ELF-1 (cell line): ENCODE results near the gene CLEC16A.

Source experiments
- DNase-seq: peaks from one replicate; pipeline ENCODE4 v3.0.0-alpha.2; 2016; ENCODE audit warnings: low read depth, low spot score

CLEC16A gene

DNA sequence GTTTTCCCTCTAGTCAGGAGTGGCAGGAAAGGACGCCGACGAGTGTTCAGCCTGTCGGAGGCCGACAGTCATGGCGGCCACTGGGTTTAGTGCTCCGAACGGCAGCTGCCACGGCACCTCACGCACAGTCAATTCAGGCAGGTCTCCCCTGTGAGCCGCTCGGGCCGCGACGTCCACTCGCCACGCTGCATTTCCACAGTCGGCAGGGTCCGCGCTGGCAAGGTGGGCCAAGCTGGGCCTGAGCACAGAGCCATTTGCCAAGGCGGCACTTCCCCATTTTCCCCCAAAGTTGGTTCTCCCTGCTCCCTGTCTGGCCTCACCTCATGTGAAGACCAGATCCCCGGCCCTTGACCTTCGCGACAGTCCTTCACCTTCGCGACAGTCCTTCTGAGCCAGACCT lies 229.8 kb downstream of the CLEC16A start:
- DNase-seq, result no peak

DNA sequence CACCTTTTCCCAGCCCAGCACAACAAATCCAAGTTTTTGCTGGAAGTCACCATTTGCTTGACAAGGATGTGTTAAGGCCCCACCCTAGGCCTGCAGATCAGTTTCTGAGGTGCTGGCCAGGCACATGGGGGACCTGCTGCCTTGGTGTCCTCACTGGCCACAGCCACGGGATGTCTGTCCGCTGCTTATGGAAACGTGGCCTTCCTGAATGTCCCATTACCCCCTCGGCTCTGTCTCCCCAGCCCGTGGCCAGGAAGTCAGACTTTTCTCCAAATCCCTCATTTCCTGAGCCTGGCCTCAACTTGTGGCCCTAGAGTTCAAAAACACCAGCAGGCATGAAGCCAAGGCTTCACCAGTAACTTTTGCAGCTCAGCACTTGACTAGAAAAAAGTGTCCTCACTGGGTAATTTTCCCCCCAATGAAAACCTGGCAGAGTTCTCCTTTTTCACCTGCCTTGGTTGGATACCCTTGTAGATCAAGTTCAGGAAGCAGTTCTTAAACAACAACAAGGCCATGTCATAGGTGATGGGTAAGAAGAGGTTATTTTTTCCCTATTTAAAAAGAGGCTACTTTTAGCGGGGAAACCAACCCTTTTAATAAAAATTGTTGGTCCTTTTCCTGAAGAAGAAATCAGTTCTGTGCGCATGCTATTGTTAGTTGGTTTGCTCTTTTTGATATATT lies 230.9 kb downstream of the CLEC16A start:
- no peak for DNase-seq

DNA sequence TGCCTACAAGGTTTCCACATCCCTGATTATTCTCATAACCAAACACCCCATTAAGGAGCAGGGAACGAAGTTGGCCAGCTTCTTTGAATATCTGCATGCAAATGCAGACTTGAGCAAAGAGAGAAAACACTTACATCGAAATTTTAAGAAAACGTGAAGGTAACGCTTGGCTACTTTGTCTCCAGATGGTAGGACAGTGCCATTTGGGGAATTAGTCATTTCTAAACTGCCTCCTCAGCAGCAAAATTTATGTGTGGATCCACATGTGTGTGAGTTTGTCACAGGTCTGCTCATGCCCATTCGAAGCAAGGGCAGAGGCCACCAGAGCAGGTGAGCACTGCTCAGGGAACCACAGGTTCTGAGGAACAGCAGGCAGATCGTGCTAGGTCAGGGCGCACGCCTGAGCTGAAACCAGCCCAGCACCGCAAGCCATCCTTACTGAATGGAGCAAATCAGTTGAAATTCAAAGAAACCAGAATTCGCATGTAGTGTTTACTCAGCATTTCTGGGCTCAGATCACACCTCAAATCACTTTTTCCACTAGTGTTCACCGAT lies 231.5 kb downstream of the CLEC16A start:
- no peak for DNase-seq

DNA sequence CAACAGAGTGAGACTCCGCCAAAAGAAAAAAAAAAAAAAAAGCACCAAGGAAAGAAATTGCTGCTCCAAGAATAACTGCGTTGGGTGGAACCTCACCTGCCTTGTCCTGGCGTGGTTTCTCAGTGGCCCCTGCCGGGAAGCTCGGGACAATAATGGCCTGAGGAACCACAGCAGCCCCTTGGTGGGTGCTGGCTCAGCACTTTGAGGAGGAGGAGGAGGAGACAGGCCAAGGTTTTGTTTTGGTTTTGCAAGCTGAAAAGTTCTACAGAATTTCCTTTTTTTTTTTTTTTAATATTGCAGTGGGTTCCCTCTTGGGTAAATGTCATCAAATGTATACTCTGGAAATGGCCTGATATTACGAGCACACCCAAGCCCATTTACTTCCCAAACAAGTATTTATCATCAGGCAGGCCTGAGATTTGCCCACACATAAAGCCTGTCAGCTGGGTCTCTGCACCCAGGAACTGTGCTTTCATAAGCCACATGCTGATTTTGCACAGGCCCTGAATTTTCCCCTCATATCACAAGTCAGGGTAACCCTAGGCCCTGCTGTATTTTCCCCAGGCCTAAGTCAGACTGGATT lies 233.3 kb downstream of the CLEC16A start:
- DNase-seq, result no peak

DNA sequence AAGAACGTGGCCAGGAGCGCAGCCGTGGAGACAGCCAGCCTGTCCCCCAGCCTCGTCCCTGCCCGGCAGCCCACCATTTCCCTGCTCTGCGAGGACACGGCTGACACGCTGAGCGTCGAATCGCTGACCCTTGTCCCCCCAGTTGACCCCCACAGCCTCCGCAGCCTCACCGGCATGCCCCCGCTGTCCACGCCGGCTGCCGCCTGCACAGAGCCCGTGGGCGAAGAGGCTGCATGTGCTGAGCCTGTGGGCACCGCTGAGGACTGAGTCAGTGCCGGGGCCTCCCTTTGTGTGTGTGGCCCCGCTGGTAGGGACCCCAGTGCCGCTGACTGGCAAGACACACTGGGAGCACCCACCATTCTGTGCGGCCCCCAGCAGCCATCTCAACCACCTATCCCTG lies 234.1 kb downstream of the CLEC16A start:
- DNase-seq, result no peak

DNA sequence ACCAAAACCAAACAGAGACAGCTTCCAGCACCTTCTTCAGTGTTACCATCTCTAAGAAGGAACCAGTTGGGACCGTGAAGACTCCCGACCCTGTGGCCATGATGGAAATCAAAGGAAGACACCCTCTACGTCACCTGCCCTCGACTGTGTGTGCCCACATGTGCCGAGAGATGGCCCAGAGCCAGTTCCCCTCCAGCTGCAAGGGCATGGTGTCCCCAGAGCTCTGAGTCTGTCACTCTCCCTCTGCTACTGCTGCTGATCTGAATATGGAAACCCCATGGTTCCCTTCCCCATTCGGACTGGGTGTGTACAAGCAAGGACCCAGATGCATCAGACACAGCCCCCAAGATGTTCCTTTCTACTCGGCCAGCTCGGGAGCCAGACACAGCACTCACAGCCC lies 235.2 kb downstream of the CLEC16A start:
- DNase-seq, result no peak

DNA sequence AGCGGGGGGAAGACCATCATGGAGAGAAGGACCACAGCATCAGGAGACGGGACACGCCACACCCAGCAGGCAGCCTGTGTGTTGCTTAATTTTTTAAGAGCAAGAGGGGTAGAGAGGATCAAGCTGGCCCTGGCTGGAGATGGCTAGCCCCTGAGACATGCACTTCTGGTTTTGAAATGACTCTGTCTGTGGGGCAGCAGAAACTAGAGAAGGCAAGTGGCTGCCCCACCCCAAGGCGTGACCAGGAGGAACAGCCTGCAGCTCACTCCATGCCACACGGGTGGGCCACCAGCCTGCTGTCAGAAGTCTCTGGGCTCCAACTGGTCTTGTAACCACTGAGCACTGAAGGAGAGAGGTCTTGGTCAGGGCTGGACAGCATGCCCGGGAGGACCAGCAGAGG lies 236.1 kb downstream of the CLEC16A start:
- no peak for DNase-seq

DNA sequence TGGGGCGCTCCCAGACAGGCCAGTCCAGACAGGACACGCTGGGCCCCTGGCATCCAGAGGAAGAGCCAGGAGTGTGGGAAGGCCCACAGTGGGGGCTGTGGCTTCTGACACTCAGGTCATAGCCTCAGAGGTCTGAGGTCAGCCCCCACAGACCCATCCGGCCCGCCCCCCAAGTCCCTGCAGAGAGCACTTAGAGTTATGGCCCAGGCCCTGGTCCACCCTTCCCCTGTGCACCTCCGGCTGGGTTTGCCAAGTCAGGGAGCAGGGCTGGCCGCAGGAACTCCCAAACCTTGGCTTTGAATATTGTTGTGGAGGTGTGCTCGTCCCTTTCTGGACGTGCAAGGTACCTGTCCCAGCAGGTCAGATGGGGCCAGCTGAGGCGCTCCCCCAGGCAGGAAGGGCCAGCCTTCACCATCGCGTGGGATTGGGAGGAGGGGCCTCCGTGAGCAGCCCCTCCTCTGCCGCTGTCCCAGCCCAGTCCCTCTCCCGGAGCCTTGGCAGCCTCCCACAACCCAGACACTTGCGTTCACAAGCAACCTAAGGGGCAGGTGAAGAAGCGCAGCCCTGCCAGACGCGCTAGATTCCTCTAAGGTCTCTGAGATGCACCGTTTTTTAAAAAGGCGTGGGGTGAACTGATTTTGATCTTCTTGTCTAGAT lies 237.0 kb downstream of the CLEC16A start:
- DNase-seq, result peak; percentile 20

DNA sequence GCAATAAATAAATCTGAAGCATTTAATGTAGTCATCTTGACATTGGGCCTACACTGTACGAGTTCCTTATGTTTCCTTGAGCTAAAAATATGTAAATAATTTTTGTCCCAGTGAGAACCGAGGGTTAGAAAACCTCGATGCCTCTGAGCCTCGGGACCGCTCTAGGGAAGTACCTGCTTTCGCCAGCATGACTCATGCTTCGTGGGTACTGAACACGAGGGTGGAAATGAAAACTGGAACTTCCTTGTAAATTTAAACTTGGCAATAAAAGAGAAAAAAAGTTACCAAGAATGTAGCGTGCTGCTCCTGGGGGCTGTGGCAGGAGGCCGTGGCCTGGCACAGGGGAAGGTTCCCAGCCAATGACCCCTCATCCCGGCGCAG lies 237.5 kb downstream of the CLEC16A start:
- no peak for DNase-seq

DNA sequence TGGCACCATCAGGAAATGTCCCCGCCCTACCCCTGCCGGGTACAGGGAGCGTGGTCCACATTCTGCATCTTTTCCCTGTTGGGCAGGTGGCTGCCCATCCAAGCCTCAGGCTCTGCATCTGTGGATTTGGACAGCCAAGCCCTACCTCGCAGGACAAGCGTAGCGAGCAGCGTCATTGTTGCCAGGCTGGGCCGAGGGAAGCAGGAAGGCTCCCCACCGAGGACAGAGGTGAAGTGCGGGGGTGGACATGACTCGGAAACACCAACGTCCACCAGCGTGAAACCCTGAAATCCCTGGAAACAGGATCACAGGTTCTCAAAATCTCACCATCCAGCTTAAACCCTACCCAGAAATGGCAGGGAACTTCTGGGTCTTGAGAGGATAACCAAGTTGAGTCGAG lies 238.0 kb downstream of the CLEC16A start:
- peak; percentile 24 for DNase-seq

DNA sequence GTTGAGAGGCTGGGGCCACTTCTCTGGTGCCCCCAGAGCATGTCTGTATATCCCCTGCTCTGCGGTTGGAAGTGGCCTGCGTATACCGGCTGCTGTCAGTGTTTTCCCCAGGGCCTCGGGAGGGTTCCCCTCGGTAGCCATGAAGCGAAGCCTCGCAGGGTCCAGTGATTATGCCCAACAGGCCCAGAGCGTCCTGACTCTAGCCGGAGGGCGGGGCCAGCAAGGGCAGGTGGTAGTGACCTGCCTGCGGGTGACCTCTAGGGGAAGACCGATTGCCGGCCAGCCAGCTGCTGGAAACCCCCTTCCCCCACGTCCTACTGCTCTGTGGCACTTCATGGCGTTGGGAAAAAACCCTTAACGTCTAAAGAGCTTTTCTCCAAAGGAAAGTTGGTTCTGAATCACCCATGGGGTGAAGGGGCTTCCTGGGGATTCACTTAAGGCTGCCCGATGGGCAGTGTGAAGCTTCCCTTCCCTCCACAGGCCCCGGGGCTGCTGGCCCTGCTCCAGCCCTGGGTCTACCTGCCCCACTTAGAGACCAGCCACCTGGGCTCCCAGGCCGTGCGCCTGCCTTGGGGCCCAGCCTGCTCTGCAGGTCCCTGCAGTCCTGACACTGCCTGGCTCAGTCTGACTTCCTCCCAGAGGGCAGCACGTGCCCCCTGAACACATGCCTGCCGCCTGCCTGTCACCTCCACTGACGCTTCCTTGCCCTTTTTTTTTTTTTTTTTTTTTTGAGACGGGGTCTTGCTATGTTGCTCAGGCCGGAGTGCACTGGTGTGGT lies 238.9 kb downstream of the CLEC16A start:
- peak; percentile 62 for DNase-seq

DNA sequence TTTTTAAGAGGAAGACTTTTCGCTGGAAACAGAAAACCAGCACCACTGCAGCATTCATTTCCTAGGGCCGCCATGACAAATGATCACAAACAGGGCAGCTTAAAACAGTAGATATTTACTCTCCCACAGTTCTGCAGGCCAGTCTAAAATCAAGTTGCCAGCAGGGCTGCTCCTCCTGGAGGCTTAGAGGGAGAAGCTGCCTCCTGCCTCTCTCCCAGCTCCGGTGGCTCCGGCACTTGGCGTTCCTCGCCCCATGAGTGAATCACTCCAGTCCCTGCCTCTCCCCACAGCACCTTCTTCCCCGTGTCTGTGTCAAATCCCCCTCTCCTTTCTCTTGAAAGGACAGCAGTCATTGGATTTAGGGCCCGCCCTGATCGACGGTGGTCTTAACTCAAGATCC lies 239.6 kb downstream of the CLEC16A start:
- peak; percentile 17 for DNase-seq

DNA sequence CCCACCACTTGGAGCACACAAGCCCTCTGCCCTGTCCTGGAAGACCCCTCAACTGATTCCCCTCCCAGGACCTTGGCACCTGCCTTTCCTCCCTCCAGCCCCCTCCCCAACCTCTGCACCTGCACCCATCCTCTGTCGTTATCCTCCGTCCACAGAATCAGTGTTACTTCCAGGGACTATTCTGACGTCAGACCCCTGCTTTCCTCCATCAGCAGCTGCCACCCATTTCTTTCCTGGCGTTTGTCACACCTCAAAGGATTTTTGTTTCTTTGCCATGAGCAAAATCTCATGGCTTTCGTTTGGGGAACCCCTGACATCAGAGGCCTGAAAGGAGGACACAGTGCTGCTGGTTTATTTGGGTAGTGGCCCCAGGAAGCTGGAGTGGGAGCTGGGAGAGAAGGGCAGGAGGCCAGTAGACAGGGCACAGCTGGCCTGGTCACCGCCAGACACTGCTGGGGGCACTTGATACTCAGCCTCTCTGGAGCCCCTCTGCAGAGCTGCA lies 243.2 kb downstream of the CLEC16A start:
- DNase-seq, result no peak

DNA sequence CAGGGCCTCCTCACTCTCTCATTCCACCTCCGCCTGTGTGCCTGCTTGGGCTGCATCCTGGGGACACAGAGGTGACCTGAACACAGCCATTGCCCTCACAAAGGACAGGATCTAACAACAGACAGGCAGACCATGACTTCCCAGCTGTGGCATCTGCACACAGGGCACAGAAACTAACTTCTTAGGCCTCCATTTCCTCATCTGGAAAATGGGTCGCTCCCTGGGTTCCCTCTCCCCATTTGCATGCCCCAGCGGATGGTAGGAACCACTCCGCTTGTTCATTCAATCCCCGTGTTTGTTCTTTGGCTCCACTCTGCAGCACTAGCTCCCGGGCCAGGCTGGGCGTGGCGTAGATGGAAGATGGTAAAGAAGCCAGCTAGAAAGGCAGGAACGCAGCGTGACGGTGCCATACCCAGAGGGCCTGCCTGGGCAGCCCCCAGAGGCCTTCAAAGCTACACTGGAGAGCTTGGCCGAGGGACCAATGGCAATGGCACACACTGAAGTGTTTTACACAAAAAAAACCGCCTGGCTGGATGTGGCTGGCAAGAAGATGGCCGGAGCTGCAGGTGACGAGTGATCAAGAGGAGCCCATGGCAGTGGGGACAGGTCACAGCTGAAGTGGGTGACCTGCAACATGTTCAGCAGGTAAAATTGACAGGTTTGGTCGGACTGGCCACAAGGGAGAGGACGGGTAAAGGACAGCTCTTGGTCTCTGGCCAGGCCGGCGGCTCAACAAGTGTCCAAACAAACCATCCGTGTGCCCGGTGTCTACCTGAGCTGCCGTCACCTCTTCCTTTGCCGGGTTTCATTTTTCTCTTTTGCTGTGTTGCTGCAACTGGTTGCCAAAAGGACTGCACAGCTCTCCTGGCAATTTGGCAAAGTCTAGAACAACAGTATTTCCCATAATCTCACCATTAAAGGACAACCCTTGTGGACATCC lies 244.7 kb downstream of the CLEC16A start:
- no peak for DNase-seq

DNA sequence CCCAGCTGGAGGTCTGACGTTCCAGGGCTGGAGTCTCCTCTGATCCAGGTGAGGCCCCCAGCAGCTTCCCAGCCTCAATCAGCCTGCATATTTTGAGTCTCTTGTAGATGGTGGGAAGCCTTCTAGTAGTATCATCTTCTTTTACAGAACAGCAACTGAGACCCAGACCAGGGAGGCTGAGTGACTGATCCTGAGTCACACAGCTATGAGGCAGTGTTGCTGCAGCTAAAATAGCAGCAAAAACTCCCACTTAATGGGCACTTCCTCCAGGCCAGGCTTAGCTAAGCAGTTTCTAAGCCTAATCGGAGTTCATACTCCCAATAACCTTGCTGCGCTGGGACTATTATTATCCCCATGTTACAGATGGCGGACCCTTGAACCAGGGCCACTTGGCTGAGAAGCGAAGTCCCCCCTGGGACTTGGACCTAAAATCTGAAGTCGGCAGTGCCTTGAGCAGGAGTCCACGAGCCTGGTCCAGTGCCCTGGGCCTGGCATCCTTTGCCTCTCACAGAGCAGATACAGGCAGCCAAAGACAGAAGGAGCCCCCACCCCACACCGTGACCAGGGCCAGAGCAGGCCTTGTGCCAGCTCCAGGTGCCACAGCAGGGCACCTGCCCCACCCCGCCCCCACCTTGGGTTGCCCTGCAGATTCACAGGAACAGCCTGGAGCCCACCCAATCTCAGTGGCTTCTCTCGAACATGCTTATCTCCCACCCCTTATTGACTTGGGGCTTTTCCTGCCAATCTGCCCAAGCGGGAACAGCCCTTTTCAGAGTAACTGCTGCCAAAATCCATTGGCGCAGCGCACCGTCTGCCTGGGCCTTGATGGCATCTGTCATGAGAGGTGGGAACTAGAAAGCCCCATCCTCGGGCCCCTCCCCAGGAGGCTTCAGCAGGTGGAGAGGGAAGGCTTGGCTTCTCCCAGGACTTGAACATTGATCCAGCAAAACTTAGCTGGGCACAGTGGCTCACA lies 246.5 kb downstream of the CLEC16A start:
- DNase-seq, result no peak

DNA sequence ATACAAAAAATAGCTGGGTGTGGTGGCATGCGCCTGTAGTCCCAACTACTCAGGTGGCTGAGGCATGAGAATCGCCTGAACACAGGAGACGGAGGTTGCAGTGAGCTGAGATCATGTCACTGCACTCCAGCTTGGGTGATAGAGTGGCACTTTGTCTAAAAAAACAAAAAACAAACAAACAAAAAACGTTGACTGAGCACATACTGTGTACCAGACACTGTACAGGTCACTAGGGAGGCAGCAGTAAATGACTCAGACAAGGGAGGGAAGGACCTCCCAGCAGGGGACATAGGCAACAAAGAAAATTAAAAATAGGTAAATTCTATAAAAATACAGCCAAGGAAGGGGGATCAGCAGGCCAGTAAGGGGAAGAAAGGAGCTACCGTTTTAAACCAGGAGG lies 247.3 kb downstream of the CLEC16A start:
- no peak for DNase-seq

DNA sequence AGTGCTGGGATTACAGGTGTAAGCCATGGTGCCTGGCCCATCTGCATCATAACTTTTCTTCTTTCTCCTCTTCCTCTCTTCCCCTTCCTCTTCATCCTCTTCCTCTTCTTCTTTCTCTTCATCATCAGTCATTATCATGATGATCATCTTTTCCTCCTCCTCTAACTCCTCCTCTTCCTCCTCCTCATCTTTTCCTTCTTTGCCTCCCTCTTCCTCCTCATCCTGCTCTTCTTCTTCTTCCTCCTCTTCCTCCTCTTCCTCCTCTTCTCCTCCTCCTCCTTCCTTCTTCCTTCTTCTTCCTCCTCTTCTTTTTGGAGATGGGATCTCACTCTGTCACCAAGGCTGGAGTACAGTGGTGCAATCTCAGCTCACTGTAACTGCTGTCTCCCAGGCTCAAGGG lies 249.1 kb downstream of the CLEC16A start:
- DNase-seq, result no peak

DNA sequence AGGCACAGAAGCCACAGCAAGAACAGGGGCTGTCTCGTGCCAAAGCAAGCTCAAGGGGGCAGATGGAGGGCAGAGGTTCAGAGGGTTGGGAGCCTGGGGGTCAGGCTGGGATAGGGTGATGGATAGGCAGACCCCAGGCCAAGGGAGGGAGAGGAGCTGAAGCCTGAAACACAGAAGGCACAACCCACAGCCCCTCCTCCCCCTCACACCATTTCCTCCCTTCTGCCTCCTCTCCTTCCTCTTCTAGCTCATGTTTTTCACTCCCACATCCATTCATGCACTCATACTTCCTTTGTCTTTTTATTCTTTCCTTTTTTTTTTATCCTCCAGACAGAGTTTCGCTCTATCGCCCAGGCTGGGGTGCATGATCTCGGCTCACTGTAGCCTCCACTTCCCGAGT lies 250.5 kb downstream of the CLEC16A start:
- DNase-seq, result no peak

DNA sequence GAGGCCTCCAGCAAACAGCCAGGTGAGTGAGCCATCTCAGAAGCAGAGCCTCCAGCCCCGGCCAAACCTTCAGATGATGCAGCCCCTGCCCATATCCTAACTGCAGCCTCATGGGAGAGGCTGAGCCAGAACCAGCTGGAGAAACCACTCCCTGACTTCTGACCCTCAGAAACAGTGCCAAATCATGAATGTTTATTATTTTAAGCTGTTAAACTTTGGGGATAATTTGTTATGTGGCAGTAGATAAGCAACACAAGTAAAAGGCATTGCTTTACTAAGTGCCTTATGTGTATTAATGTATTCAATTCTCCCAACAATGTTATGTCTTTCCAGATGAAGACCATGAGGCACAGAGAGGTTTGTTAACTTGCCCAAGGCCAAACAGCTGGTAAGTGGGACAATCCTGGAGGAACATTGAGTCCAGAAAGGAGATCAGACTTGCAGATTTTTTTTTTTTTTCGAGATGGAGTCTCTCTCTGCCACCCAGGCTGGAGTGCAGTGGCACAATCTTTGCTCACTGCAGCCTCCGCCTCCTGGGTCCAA lies 252.0 kb downstream of the CLEC16A start:
- DNase-seq, result no peak
